Measurements from ENCODE around the gene SNRPA.
A peak's percentile ranks its signal among the peaks of the same experiment; 100 is the strongest.

Gene SNRPA

DNA sequence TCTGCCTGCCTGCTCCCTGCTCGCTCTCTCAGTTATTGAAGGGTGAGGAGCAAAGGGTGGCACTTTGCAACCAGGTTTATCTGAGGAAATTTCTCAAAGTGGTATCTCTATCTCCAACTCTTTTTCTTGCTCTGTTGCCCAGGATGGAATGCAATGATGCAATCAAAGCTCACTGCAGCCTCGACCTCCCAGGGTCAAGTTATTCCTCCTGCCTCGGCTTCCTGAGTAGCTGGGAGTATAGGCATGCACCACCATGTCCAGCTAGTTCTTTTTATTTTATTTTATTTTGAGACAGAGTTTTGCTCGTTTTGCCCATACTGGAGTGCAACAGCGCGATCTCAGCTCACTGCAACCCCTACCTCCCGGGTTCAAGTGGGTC lies 5.6 kb upstream of the SNRPA start:
- H3K4me3 ChIP-seq (ENCODE audit: low read length): no peak overlapping the region
- DNase-seq (ENCODE audit: low read depth, low spot score): no peak
- no peaks in the 10 kb centered on the region for H3K27me3 ChIP-seq (ENCODE audit: control insufficient read depth, insufficient read depth, low read length)
- no peak overlapping the region for H3K27ac ChIP-seq (ENCODE audit: low read length)
- WGBS (ENCODE audit: insufficient coverage, insufficient read length): no CpG with 5 or more reads among the region's 7 CpGs
- H3K4me1 ChIP-seq (ENCODE audit: control insufficient read depth, insufficient read depth, low read length): no peaks in the 10 kb centered on the region; the same call in none of the 2 replicates
- H3K36me3 ChIP-seq (ENCODE audit: control insufficient read depth, insufficient read depth, low read length): peaks cover 8% of the 10 kb centered on the region
- no peaks in the 10 kb centered on the region for H3K9me3 ChIP-seq (ENCODE audit: control insufficient read depth, insufficient read depth, low read length)

DNA sequence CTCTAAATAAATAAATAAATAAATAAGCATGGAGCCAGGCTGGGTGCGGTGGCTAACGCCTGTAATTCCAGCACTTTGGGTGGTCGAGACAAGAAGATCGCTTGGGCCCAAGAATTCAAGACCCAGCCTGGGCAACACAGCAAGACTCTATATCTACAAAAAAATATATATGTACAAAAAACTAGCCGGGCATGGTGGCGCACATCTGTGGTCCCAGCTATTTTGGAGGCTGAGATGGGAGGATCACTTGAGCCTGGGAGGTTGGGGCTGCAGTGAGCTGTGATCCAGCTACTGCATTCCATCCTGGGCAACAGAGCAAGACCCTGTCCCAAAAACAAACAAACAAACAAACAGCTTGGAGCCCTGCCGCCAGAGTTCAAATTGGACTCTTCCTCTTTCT lies 3.5 kb upstream of the SNRPA start:
- no peaks in the 10 kb centered on the region; the same call in none of the 2 replicates for H3K4me1 ChIP-seq (ENCODE audit: control insufficient read depth, insufficient read depth, low read length)
- H3K9me3 ChIP-seq (ENCODE audit: control insufficient read depth, insufficient read depth, low read length): no peaks in the 10 kb centered on the region
- H3K27me3 ChIP-seq (ENCODE audit: control insufficient read depth, insufficient read depth, low read length): no peaks in the 10 kb centered on the region
- H3K4me3 ChIP-seq (ENCODE audit: low read length): no peak overlapping the region
- WGBS (ENCODE audit: insufficient coverage, insufficient read length): no CpG with 5 or more reads among the region's 7 CpGs
- H3K27ac ChIP-seq (ENCODE audit: low read length): no peak overlapping the region
- H3K36me3 ChIP-seq (ENCODE audit: control insufficient read depth, insufficient read depth, low read length): peaks cover 5% of the 10 kb centered on the region
- no peak for DNase-seq (ENCODE audit: low read depth, low spot score)

- Histone ChIP-seq H3K9me3 (ENCODE audit: control insufficient read depth, insufficient read depth, low read length) (no peaks in the 10 kb centered on the region), H3K27me3 (ENCODE audit: control insufficient read depth, insufficient read depth, low read length) (no peaks in the 10 kb centered on the region), H3K4me3 (ENCODE audit: low read length) (peak within 1 kb of the TSS; percentile 76), H3K4me1 (ENCODE audit: control insufficient read depth, insufficient read depth, low read length) (no peaks in the 10 kb centered on the region; the same call in none of the 2 replicates), H3K36me3 (ENCODE audit: control insufficient read depth, insufficient read depth, low read length) (peaks cover 4% of the 10 kb centered on the region; the same call in 1 of the 2 replicates), H3K27ac (ENCODE audit: low read length) (no peak within 1 kb of the TSS)
- DNase-seq (ENCODE audit: low read depth, low spot score): peak; percentile 99
- no CpG with 5 or more reads among the region's 43 CpGs for WGBS (ENCODE audit: insufficient coverage, insufficient read length)
Observed at GRCh38 chr19:40750058-40750873, 737 bp upstream of the SNRPA start, which contains the start of gene ACTMAP. Gene ACTMAP, minus strand, starts transcription at chr19:40750477. Its CDS starts 674 bp downstream, at chr19:40749803.

DNA sequence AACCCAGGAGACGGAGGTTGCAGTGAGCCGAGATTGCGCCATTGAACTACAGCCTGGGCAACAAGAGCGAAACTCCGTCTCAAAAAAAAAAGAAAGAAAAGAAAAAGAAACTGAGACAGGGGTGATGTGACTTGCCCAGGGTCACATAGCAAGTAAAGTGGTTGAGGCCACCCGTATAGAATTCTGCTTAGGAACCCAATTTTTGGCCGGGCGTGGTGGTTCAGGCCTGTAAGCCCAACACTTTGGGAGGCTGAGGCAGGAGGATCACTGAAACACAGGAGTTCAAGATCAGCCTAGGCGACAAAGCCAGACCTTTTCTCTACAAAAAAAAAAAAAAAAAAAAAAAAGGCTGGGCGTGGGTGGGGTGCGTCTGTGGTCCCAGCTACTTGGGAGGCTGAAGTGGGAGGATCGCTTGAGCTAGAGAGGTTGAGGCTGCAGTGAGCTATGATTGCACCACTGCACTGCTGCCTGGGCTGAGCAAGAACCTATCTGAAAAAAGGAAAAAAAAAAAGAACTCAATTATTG lies 1.3 kb downstream of the SNRPA start:
- DNase-seq (ENCODE audit: low read depth, low spot score): no peak
- H3K27ac ChIP-seq (ENCODE audit: low read length): no peak overlapping the region
- H3K4me1 ChIP-seq (ENCODE audit: control insufficient read depth, insufficient read depth, low read length): no peaks in the 10 kb centered on the region; the same call in none of the 2 replicates
- peak overlapping the region; percentile 76; the same call in 1 of the 2 replicates for H3K4me3 ChIP-seq (ENCODE audit: low read length)
- no peaks in the 10 kb centered on the region for H3K27me3 ChIP-seq (ENCODE audit: control insufficient read depth, insufficient read depth, low read length)
- no CpG with 5 or more reads among the region's 12 CpGs for WGBS (ENCODE audit: insufficient coverage, insufficient read length)
- peaks cover 12% of the 10 kb centered on the region; the same call in 1 of the 2 replicates for H3K36me3 ChIP-seq (ENCODE audit: control insufficient read depth, insufficient read depth, low read length)
- H3K9me3 ChIP-seq (ENCODE audit: control insufficient read depth, insufficient read depth, low read length): no peaks in the 10 kb centered on the region

DNA sequence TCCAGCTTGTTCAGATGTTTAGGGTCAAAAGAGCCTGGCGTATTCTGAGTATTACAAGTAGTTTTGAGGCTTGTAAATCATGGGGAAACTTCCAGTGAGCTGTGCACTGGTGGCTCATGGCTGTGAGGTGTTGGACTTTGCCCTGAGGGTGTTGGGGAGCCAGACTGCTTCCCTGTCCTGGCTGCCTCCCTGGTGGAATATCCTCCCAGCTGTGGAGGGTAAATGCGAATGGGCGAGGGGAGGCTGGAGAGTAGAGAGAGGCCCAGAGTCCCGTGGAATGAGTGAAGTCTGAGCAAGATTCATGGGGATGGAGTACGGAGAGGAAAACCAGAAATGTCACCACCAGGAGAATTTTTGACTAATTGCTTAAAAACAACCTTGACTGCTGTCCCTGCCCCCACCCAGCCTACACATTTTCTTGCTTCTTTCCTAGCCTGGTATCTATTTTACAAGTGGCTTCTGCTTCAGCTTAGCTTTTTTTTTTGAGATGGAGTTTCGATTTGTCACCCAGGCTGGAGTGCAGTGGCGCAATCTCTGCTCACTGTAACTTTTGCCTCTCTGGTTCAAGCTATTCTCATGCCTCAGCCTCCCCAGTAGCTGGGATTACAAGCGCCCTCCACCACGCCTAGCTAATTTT lies 3.7 kb downstream of the SNRPA start:
- Histone ChIP-seq H3K27ac (ENCODE audit: low read length) (no peak overlapping the region), H3K4me3 (ENCODE audit: low read length) (no peak overlapping the region), H3K4me1 (ENCODE audit: control insufficient read depth, insufficient read depth, low read length) (no peaks in the 10 kb centered on the region; the same call in 1 of the 2 replicates), H3K27me3 (ENCODE audit: control insufficient read depth, insufficient read depth, low read length) (no peaks in the 10 kb centered on the region), H3K9me3 (ENCODE audit: control insufficient read depth, insufficient read depth, low read length) (no peaks in the 10 kb centered on the region), H3K36me3 (ENCODE audit: control insufficient read depth, insufficient read depth, low read length) (peaks cover 24% of the 10 kb centered on the region)
- DNase-seq (ENCODE audit: low read depth, low spot score): no peak
- WGBS (ENCODE audit: insufficient coverage, insufficient read length): no CpG with 5 or more reads among the region's 9 CpGs

- Histone ChIP-seq H3K27me3 (ENCODE audit: control insufficient read depth, insufficient read depth, low read length) (no peaks in the 10 kb centered on the region), H3K4me3 (ENCODE audit: low read length) (no peak overlapping the region), H3K4me1 (ENCODE audit: control insufficient read depth, insufficient read depth, low read length) (no peaks in the 10 kb centered on the region), H3K27ac (ENCODE audit: low read length) (no peak overlapping the region), H3K36me3 (ENCODE audit: control insufficient read depth, insufficient read depth, low read length) (peaks cover 28% of the 10 kb centered on the region), H3K9me3 (ENCODE audit: control insufficient read depth, insufficient read depth, low read length) (no peaks in the 10 kb centered on the region)
- no CpG with 5 or more reads among the region's 3 CpGs for WGBS (ENCODE audit: insufficient coverage, insufficient read length)
- DNase-seq (ENCODE audit: low read depth, low spot score): no peak
Observed at GRCh38 chr19:40755248-40755624, 4.2 kb downstream of the SNRPA start.

DNA sequence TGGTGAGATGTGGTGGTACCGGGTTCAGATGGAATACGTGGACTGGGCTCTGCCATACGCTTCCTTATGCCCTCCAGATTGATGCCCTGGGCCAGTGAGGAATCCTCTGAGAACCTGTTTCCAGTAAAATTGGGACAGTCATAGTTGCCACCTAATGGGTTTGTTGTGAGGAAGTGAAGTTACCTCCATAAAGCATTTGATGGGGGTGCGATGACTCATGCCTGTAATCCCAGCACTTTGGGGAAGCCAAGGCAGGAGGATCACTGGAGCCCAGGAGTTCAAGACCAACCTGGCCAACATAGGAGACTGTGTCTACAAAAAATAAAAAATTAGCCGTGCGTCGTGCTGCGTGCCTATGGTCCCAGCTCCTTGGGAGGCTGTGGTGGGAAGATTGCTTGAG lies 4.8 kb downstream of the SNRPA start:
- H3K4me3 ChIP-seq (ENCODE audit: low read length): no peak overlapping the region
- H3K27me3 ChIP-seq (ENCODE audit: control insufficient read depth, insufficient read depth, low read length): no peaks in the 10 kb centered on the region
- no peak overlapping the region for H3K27ac ChIP-seq (ENCODE audit: low read length)
- no CpG with 5 or more reads among the region's 8 CpGs for WGBS (ENCODE audit: insufficient coverage, insufficient read length)
- DNase-seq (ENCODE audit: low read depth, low spot score): no peak
- H3K36me3 ChIP-seq (ENCODE audit: control insufficient read depth, insufficient read depth, low read length): peaks cover 33% of the 10 kb centered on the region
- H3K4me1 ChIP-seq (ENCODE audit: control insufficient read depth, insufficient read depth, low read length): no peaks in the 10 kb centered on the region
- no peaks in the 10 kb centered on the region for H3K9me3 ChIP-seq (ENCODE audit: control insufficient read depth, insufficient read depth, low read length)

DNA sequence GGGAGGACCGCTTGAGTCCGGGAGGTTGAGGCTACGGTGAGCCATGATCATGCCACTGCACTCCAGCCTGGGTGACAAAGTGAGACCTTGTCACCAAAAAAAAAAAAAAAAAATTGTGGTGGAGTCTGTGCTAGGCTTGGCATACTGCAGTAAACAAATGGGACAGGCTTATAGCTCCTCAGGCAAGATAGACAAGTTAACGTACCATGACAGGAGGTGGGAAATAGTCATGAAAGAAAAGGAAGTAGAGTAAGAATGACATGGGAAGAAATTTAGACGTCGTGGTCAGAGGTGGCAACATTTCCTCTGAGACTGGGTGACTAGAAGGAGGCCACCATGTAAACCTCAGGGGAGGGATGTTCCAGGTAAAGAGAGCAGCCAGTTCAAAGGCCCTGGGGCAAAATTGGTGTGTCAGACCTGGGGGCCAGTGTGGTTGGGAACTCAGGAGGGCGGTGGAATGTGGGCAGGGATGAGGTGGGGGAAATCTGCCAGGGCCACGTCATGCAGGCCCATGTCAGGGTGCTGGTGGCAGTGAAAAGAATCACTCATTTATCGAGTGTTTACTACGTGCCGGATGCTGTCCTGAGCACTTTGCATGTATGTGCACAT lies 5.6 kb downstream of the SNRPA start:
- H3K4me3 ChIP-seq (ENCODE audit: low read length): no peak overlapping the region
- DNase-seq (ENCODE audit: low read depth, low spot score): no peak
- no peak overlapping the region for H3K27ac ChIP-seq (ENCODE audit: low read length)
- H3K9me3 ChIP-seq (ENCODE audit: control insufficient read depth, insufficient read depth, low read length): no peaks in the 10 kb centered on the region
- no peaks in the 10 kb centered on the region for H3K27me3 ChIP-seq (ENCODE audit: control insufficient read depth, insufficient read depth, low read length)
- no CpG with 5 or more reads among the region's 11 CpGs for WGBS (ENCODE audit: insufficient coverage, insufficient read length)
- no peaks in the 10 kb centered on the region for H3K4me1 ChIP-seq (ENCODE audit: control insufficient read depth, insufficient read depth, low read length)
- peaks cover 37% of the 10 kb centered on the region for H3K36me3 ChIP-seq (ENCODE audit: control insufficient read depth, insufficient read depth, low read length)

- peaks cover 56% of the 10 kb centered on the region for H3K36me3 ChIP-seq (ENCODE audit: control insufficient read depth, insufficient read depth, low read length)
- DNase-seq (ENCODE audit: low read depth, low spot score): no peak
- H3K4me1 ChIP-seq (ENCODE audit: control insufficient read depth, insufficient read depth, low read length): no peaks in the 10 kb centered on the region
- H3K27me3 ChIP-seq (ENCODE audit: control insufficient read depth, insufficient read depth, low read length): no peaks in the 10 kb centered on the region
- no peak overlapping the region for H3K4me3 ChIP-seq (ENCODE audit: low read length)
- no peaks in the 10 kb centered on the region for H3K9me3 ChIP-seq (ENCODE audit: control insufficient read depth, insufficient read depth, low read length)
- no peak overlapping the region for H3K27ac ChIP-seq (ENCODE audit: low read length)
- WGBS (ENCODE audit: insufficient coverage, insufficient read length): no CpG with 5 or more reads among the region's 3 CpGs
Observed at GRCh38 chr19:40758491-40758890, 7.5 kb downstream of the SNRPA start.

DNA sequence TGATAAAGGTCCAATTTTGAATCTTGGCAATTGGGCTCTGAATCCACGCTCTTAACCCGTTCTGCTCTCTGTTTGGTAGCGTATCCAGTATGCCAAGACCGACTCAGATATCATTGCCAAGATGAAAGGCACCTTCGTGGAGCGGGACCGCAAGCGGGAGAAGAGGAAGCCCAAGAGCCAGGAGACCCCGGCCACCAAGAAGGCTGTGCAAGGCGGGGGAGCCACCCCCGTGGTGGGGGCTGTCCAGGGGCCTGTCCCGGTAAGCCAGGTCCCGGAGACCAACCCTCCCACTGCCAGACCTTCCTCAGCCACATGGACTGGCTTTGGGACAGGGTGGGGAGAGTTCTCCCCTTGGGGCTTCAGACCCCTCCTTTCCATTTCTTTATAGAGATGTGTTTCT lies 8.3 kb downstream of the SNRPA start:
- no peak for DNase-seq (ENCODE audit: low read depth, low spot score)
- Histone ChIP-seq H3K9me3 (ENCODE audit: control insufficient read depth, insufficient read depth, low read length) (no peaks in the 10 kb centered on the region), H3K36me3 (ENCODE audit: control insufficient read depth, insufficient read depth, low read length) (peaks cover 63% of the 10 kb centered on the region), H3K4me3 (ENCODE audit: low read length) (no peak overlapping the region), H3K27ac (ENCODE audit: low read length) (no peak overlapping the region), H3K27me3 (ENCODE audit: control insufficient read depth, insufficient read depth, low read length) (no peaks in the 10 kb centered on the region), H3K4me1 (ENCODE audit: control insufficient read depth, insufficient read depth, low read length) (peaks cover 1% of the 10 kb centered on the region; the same call in 1 of the 2 replicates)
- WGBS (ENCODE audit: insufficient coverage, insufficient read length): no CpG with 5 or more reads among the region's 13 CpGs
